ENCODE data around the gene CCNL2. TPM values are rescaled to one million over a fixed set of nuclear protein-coding genes. Genes with fewer than 3 reads are reported as not detected.

The CCNL2 gene
- total RNA-seq, 1 experiment from 2014 or later: 173 TPM

DNA sequence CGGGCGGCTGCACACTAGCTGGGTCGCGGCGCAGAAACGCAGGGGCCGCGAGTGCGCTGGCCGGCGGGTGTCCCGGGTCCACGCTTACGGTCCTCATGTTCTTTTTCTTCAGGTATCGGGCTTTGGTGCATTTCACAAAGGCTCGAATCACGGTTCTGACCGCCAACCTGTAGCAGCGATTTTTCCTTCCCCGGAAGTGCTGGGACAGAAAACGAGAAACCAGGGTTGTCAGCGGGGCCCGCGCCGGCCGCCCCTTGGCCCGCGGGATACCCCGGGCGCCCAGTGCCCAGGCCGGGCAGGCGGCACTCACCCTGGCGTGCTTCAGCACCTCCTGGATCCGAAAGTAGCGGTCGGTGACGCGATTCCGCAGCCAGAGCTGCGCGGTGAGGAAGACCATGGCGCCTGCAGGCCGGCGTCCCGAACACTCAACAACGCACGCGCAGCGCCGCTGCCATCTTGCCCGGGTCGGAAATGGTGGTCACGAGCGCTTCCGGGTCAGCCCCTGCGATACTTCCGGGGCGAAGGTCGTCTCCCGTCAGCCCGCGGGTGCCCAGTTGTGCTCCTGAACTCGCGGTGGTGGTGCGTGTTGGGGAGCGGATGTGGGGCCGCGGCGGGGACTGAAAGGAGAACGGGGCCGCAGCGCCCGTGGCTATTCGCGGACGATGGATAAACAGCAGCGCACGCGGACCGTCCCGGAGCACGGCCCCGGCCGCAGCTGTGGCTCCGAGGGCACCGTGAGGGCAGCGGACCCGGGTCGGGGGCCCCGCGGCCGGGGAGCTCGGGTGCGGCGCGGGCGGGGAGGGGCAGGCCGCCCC, 7.9 kb upstream of the CCNL2 start, which contains the start of gene MRPL20:
Gene MRPL20 (minus strand): TSS at position 473 of the 815 bp plus-strand sequence. CDS start 76 bp downstream, at position 397.
- peaks cover 3% of the 10 kb centered on the region; the same call in 1 of the 2 replicates for H3K4me1 ChIP-seq (ENCODE audit: insufficient read depth, low read length)
- peaks cover 2% of the 10 kb centered on the region for H3K79me1 ChIP-seq (ENCODE audit: insufficient read depth, low read depth, low read length, poor library complexity, severe bottlenecking)
- peaks cover 4 to 6% of the 10 kb centered on the region in 2 experiments; a peak in 4 of 5 replicates for H3K9me3 Mint-ChIP-seq
- no peak within 1 kb of the TSS for H4K91ac ChIP-seq (ENCODE audit: insufficient read length, low read depth, low read length)
- WGBS (ENCODE audit: extremely low coverage, insufficient read length, low lambda C conversion rate): no CpG with 5 or more reads among the region's 98 CpGs
- no peak within 1 kb of the TSS for H2BK12ac ChIP-seq (ENCODE audit: insufficient read length, low read depth, low read length)
- H2BK15ac ChIP-seq (ENCODE audit: low read depth, low read length): no peak within 1 kb of the TSS
- peak within 1 kb of the TSS; percentile 92 to 95 for H3K4me3 Mint-ChIP-seq
- peak within 1 kb of the TSS; percentile 69 for H3K4me2 ChIP-seq (ENCODE audit: insufficient read depth, insufficient read length, low read length)
- H2BK5ac ChIP-seq (ENCODE audit: insufficient read length, low read length): no peak within 1 kb of the TSS
- no peaks in the 10 kb centered on the region for H3K27me3 ChIP-seq (ENCODE audit: insufficient read depth, low read length)
- no peak within 1 kb of the TSS for H4K5ac ChIP-seq (ENCODE audit: insufficient read length, low read depth, low read length)
- H3K18ac ChIP-seq (ENCODE audit: insufficient read length, low read depth, low read length): peak within 1 kb of the TSS; percentile 71
- H3K9me3 ChIP-seq (ENCODE audit: control insufficient read depth, low read depth, low read length): no peaks in the 10 kb centered on the region
- H3T11ph ChIP-seq (ENCODE audit: low read length): no peak within 1 kb of the TSS
- H3K79me2 ChIP-seq (ENCODE audit: insufficient read depth, low read length): peaks cover 10% of the 10 kb centered on the region; the same call in 1 of the 2 replicates
- no peak within 1 kb of the TSS for H3K27ac ChIP-seq (ENCODE audit: insufficient read length, low read depth, low read length)
- no peak within 1 kb of the TSS for H3K23ac ChIP-seq (ENCODE audit: insufficient read length, low read depth, low read length)
- H3K56ac ChIP-seq (ENCODE audit: insufficient read length, low read depth, low read length): no peak within 1 kb of the TSS
- peaks cover 11% of the 10 kb centered on the region for H3K23me2 ChIP-seq (ENCODE audit: insufficient read length, low read depth, low read length, poor library complexity, severe bottlenecking)
- H2BK120ac ChIP-seq (ENCODE audit: low read depth, low read length, poor library complexity, severe bottlenecking): no peak within 1 kb of the TSS
- H3K4me1 Mint-ChIP-seq: peaks cover 30 to 49% of the 10 kb centered on the region in 2 experiments
- H3K9ac ChIP-seq (ENCODE audit: extremely low read depth, insufficient read length, low read length): peak within 1 kb of the TSS; percentile 72
- H2AFZ ChIP-seq (ENCODE audit: low read length): no peak within 1 kb of the TSS
- H3K27ac Mint-ChIP-seq: peak within 1 kb of the TSS; percentile 95 to 100 (median 96)
- H3K36me3 Mint-ChIP-seq (ENCODE audit: insufficient read depth in 1 of 3, low read depth in 3 of 3): peaks cover 37 to 70% (median 57%) of the 10 kb centered on the region in 3 experiments
- peak within 1 kb of the TSS; percentile 71 for H3K14ac ChIP-seq (ENCODE audit: insufficient read depth, low read length)
- no peak within 1 kb of the TSS for H2BK20ac ChIP-seq (ENCODE audit: low read depth, low read length, poor library complexity, severe bottlenecking)
- H3K27me3 Mint-ChIP-seq (ENCODE audit: low read depth): peaks cover 4% of the 10 kb centered on the region
- no peak within 1 kb of the TSS for H4K8ac ChIP-seq (replicated peaks; ENCODE audit: insufficient read length, low read depth, low read length)
- peak; percentile 93 for DNase-seq
- no peak within 1 kb of the TSS for H3K4ac ChIP-seq (ENCODE audit: low read depth, low read length)
- no peak within 1 kb of the TSS for H2AK5ac ChIP-seq (ENCODE audit: insufficient read length, low read length)
- H4K20me1 ChIP-seq (ENCODE audit: control insufficient read depth, insufficient read depth, insufficient read length): no peaks in the 10 kb centered on the region
- TF ChIP-seq, protein P1, sequence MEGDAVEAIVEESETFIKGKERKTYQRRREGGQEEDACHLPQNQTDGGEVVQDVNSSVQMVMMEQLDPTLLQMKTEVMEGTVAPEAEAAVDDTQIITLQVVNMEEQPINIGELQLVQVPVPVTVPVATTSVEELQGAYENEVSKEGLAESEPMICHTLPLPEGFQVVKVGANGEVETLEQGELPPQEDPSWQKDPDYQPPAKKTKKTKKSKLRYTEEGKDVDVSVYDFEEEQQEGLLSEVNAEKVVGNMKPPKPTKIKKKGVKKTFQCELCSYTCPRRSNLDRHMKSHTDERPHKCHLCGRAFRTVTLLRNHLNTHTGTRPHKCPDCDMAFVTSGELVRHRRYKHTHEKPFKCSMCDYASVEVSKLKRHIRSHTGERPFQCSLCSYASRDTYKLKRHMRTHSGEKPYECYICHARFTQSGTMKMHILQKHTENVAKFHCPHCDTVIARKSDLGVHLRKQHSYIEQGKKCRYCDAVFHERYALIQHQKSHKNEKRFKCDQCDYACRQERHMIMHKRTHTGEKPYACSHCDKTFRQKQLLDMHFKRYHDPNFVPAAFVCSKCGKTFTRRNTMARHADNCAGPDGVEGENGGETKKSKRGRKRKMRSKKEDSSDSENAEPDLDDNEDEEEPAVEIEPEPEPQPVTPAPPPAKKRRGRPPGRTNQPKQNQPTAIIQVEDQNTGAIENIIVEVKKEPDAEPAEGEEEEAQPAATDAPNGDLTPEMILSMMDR (conservative IDR thresholded peaks at IDR 0.05): no peak
